K562 (cell line): ENCODE measurements around the gene UNKL. TPM values are rescaled to one million over a fixed set of nuclear protein-coding genes. Genes with fewer than 3 reads are reported as not detected.

Experiments
- ATAC-seq: fragments of 200-7000 bp; cut with Tn5 transposase; 3 replicates; pipeline ENCODE4 v1.9.1; 2020; ENCODE audit warnings: moderate library complexity
- BruUV-seq: library from RNA; stranded (reverse); fragments of 400-500 nt; replicated peaks from 2 replicates; lab custom pipeline; 2021; lab: Mats Ljungman, UMichigan
- CTCF ChIA-PET: fragments of 300-600 bp; formaldehyde crosslinking; extraction: SDS; loops from one replicate; lab custom pipeline; 2021; ENCODE audit warnings: low intra/inter-chr PET ratio; lab: Yijun Ruan, JAX
- POLR2A ChIA-PET: fragments of 300-600, 350-650 bp; sonication (Branson Sonifier 250); formaldehyde crosslinking; extraction: SDS; loops from one replicate; lab custom pipeline; 2021; ENCODE audit warnings: antibody characterized with exemption, inconsistent platforms; lab: Yijun Ruan, JAX
- DNase-seq, 4 experiments: peaks; one replicate each; pipeline versions ENCODE4 v3.0.0 to v3.0.0-alpha.2; 2011 to 2018; ENCODE audit warnings: low spot score in 3 of 4, mixed read lengths in 3 of 4; ENCODE audit errors: extremely low read depth in 1 of 4
- FAIRE-seq: peaks from 2 replicates; lab custom pipeline; 2011; peaks lifted over from hg19 to GRCh38; lab: Jason Lieb, UNC
- H2AFZ ChIP-seq: 2 replicates; pipeline ENCODE4 v1.6.0; 2011; ENCODE audit warnings: low read depth, low read length, control low read depth, inconsistent platforms
- H3K27ac ChIP-seq: fragments of 200-600 bp; 3 replicates; pipeline ENCODE4 v1.8.0; 2011; ENCODE audit warnings: low read depth, mild to moderate bottlenecking, control low read depth, inconsistent platforms, low read length, moderate library complexity, mixed read lengths; ENCODE audit errors: extremely low read depth
- H3K27me3 ChIP-seq, 2 experiments: fragments of 300-600 bp in 1 of 2; 2 replicates in 1 of 2; 3 replicates in 1 of 2; pipeline versions ENCODE4 v1.6.0 to v1.8.0; 2011; ENCODE audit warnings: inconsistent platforms in 2 of 2, low read length in 2 of 2, mild to moderate bottlenecking in 1 of 2, mixed read lengths in 1 of 2, moderate library complexity in 1 of 2; ENCODE audit not compliant: control insufficient read depth in 2 of 2, insufficient read depth in 2 of 2
- H3K36me3 ChIP-seq: fragments of 300-600 bp; 3 replicates; pipeline ENCODE4 v1.8.0; 2011; ENCODE audit warnings: mild to moderate bottlenecking, low read length, inconsistent platforms; ENCODE audit not compliant: control insufficient read depth, insufficient read depth
- H3K4me1 ChIP-seq, 2 experiments: fragments of 200-600 bp in 1 of 2; replicated peaks in 1 of 2; 2 replicates in 1 of 2; 3 replicates in 1 of 2; pipeline versions ENCODE4 v1.5.1 to v1.8.0; 2011; ENCODE audit warnings: inconsistent platforms in 2 of 2, low read length in 2 of 2, mild to moderate bottlenecking in 1 of 2, mixed read lengths in 1 of 2, moderate library complexity in 1 of 2; ENCODE audit not compliant: control insufficient read depth in 2 of 2, insufficient read depth in 2 of 2
- H3K4me2 ChIP-seq: 2 replicates; pipeline ENCODE4 v1.6.1; 2011; ENCODE audit warnings: low read length, control low read depth, inconsistent platforms, mixed read lengths; ENCODE audit not compliant: insufficient read depth
- H3K4me3 ChIP-seq: fragments of 200-600 bp; sonication (generic), shearing (Covaris generic); 2 replicates; pipeline ENCODE4 v1.5.1; 2016; ENCODE audit warnings: control low read depth, inconsistent platforms
- H3K79me2 ChIP-seq: fragments of 200-600 bp; 3 replicates; pipeline ENCODE4 v1.8.0; 2011; ENCODE audit warnings: low read length, inconsistent platforms; ENCODE audit not compliant: control insufficient read depth, insufficient read depth
- H3K9ac ChIP-seq, 2 experiments: 2 replicates each; pipeline versions ENCODE4 v1.6.0 to v1.6.1; 2011; ENCODE audit warnings: low read depth in 2 of 2, low read length in 2 of 2, control low read depth in 1 of 2, inconsistent platforms in 1 of 2, mild to moderate bottlenecking in 1 of 2, mixed read lengths in 1 of 2; ENCODE audit not compliant: insufficient read depth in 1 of 2
- H3K9me1 ChIP-seq: one replicate; pipeline ENCODE4 v1.6.0; 2011; ENCODE audit warnings: inconsistent platforms, mild to moderate bottlenecking, low read length, moderate library complexity; ENCODE audit not compliant: control insufficient read depth, insufficient read depth
- H3K9me3 ChIP-seq: replicated peaks from 2 replicates; pipeline ENCODE4 v1.5.1; 2011; ENCODE audit warnings: low read depth, low read length, inconsistent platforms; ENCODE audit not compliant: control insufficient read depth, insufficient read depth
- H4K20me1 ChIP-seq: replicated peaks from 2 replicates; pipeline ENCODE4 v1.6.1; 2011; ENCODE audit warnings: low read length, inconsistent platforms, mixed read lengths; ENCODE audit not compliant: control insufficient read depth, insufficient read depth
- CEBPG ChIP-seq, 3 experiments: fragments of 200-800 bp in 1 of 3; sonication (Bioruptor generic) in 1 of 3; sonication (generic) in 1 of 3; formaldehyde crosslinking in 1 of 3; IDR thresholded peaks in 2 of 3; conservative IDR thresholded peaks in 1 of 3; 2 replicates each; pipeline versions ENCODE4 v1.6.1 to v1.8.0; 2016 to 2022; ENCODE audit warnings: missing compliant biosample characterization in 2 of 3, missing genetic modification characterization in 2 of 3, mild to moderate bottlenecking in 1 of 3, missing genetic modification reagents in 1 of 3
- HCFC1 ChIP-seq: IDR thresholded peaks from 2 replicates; pipeline ENCODE4 v1.6.1; 2012; ENCODE audit warnings: low read depth, low read length, improper control_type of control experiment
- KDM1A ChIP-seq, 2 experiments: fragments of 450-650 bp; IDR thresholded peaks; 2 replicates each; pipeline ENCODE4 v1.6.1; 2016; ENCODE audit warnings: mild to moderate bottlenecking in 2 of 2
- POLR2G ChIP-seq: fragments of 200-400 bp; formaldehyde crosslinking; IDR thresholded peaks from 2 replicates; pipeline ENCODE4 v1.6.1; 2017; ENCODE audit warnings: low read depth, mild to moderate bottlenecking, antibody characterized with exemption, low read length, moderate library complexity
- ZNF586 ChIP-seq: fragments of 450-650 bp; formaldehyde crosslinking; conservative IDR thresholded peaks from 2 replicates; pipeline ENCODE4 v1.4.0; 2020; ENCODE audit warnings: mild to moderate bottlenecking, moderate library complexity
- WGBS: fragments of 100-300 bp; shearing (Covaris generic); methylation state at CpG from one replicate; pipeline ENCODE4 v1.1.6; 2016; ENCODE audit warnings: low coverage, mixed read lengths; ENCODE audit not compliant: insufficient coverage; ENCODE audit errors: missing lambda C conversion rate; 5-methylcytosine and 5-hydroxymethylcytosine counted together
- in situ Hi-C: fragments of 300-500 bp; cut with MboI; formaldehyde crosslinking; loops from 4 replicates; pipeline ENCODE4 v1.15.0; 2018; ENCODE audit warnings: inconsistent platforms, mixed read lengths
- intact Hi-C: fragments of 100-400 bp; cut with micrococcal nuclease; formaldehyde crosslinking; loops from 2 replicates; pipeline ENCODE4 v1.14.2; 2022
- polyA plus RNA-seq, 8 experiments: library from polyadenylated mRNA; depleted of rRNA in 4 of 8; stranded (reverse) in 5 of 8; unstranded in 3 of 8; fragments of >200 nt; fragmentation: Nextera tagmentation in 2 of 8; fragmentation: Illumina TruSeq in 1 of 8; extraction: Ambion mirVana in 2 of 8; extraction: Trizol in 1 of 8; gene quantifications; 2 replicates each; pipeline versions ENCODE4 v1.2.1 to v1.2.3, GENCODE V29; 2011 to 2014; ENCODE audit warnings: inconsistent platforms in 1 of 8, missing spikeins in 1 of 8
- total RNA-seq, 7 experiments: library from RNA; depleted of rRNA in 6 of 7; stranded (reverse); fragments of >200 nt in 6 of 7; fragmentation: Illumina TruSeq in 2 of 7; extraction: Trizol in 2 of 7; gene quantifications; 2 replicates each; pipeline versions ENCODE4 v1.2.1 to v1.2.3, GENCODE V29; 2011 to 2021; ENCODE audit warnings: low replicate concordance in 1 of 7
- TF ChIP-seq, protein P1 (sequence below), 3 experiments: fragments of 200-800 bp in 1 of 3; sonication (Bioruptor generic) in 1 of 3; sonication (generic) in 1 of 3; formaldehyde crosslinking in 1 of 3; IDR thresholded peaks; 2 replicates each; pipeline versions ENCODE4 v1.6.1 to v1.8.0; 2016 to 2022; ENCODE audit warnings: mild to moderate bottlenecking in 2 of 3, missing compliant biosample characterization in 2 of 3, missing genetic modification characterization in 2 of 3, missing genetic modification reagents in 1 of 3
- TF ChIP-seq, protein P2 (sequence below): fragments of 250-450 bp; sonication (Bioruptor Pico); IDR thresholded peaks from 2 replicates; pipeline ENCODE4 v1.8.0; 2021; ENCODE audit warnings: moderate library complexity, mild to moderate bottlenecking, inconsistent platforms

The UNKL gene
- total and polyA plus RNA-seq, 9 of the 15 experiments (the other 6 are each of a cell fraction or from before 2014, with no cell fraction given), result 0.37 to 30.2 (median 5.1) TPM

DNA sequence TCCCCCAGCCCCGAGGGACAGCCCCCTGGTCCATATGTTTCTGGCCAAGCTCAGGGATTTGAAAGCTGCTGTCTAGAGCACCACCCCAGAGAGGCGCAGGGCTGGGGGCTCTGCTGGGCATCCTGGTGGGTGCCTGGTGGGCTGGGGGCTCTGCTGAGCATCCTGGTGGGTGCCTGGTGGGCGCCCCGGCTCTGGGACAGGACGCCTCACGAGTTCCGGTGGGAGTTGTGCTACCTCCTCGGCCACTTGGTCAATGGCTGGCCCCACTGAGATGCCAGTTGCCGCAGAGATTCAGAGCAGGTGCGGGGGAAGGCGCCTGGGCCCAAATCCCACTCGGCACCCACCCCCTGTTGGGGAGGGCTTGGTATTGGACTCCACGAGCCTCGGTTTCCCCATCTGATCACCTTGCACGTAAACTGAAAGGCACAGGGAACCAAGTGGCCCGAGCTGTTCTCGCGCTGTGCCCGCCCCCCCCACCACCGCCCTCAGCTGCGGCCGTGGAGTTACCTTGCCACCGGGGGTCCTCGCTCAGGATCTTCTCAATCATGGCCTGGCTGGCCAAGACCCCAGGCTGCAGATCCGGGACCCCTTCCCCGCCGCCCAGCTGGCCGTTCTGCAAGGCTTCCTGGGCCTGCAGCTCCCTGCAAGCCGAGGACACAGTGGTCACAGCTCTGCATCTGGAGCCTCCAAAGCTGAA, 13.3 kb downstream of the UNKL start:
- CTCF ChIA-PET, result no interaction called here

More for the DNA sequence above, 13.3 kb downstream of the UNKL start:
- Histone ChIP-seq H3K4me3 (no peak overlapping the region), H4K20me1 (no peaks in the 10 kb centered on the region; the same call in 1 of the 2 replicates), H3K9me3 (no peaks in the 10 kb centered on the region), H3K9ac (peak overlapping the region in 1 of 2 experiments; percentile 55; a peak in 1 of 4 replicates), H3K79me2 (no peaks in the 10 kb centered on the region), H3K4me1 (peaks cover 0 to 36% of the 10 kb centered on the region in 2 experiments; a peak in 2 of 5 replicates), H3K27ac (no peak overlapping the region), H2AFZ (no peak overlapping the region), H3K9me1 (no peaks in the 10 kb centered on the region), H3K36me3 (no peaks in the 10 kb centered on the region), H3K4me2 (no peak overlapping the region), H3K27me3 (no peaks in the 10 kb centered on the region)
- in situ Hi-C loops (no loop called here), intact Hi-C loops (no loop called here)
- ATAC-seq, result no peak
- no peak for DNase-seq
- POLR2A ChIA-PET, result interaction anchor here (0.9 to 1.4 kb wide), 2 partner anchors 10 to 22 kb away, joined by 4 to 5 read pairs; no protein-coding TSS in a partner anchor
- BruUV-seq, result no TSS peak
- TF ChIP-seq KDM1A (IDR thresholded peaks at IDR 0.05) (no peak), HCFC1 (no peak), ZNF586 (CRISPR knock-in tag) (no peak), POLR2G (peak; percentile 22; the same call in 1 of the 2 replicates), CEBPG (CRISPR knock-in tag; IDR thresholded peaks at IDR 0.05) (no peak), CEBPG (tag; conservative IDR thresholded peaks at IDR 0.05 in 1 of 2, IDR thresholded peaks at IDR 0.05 in 1 of 2) (no peak)
- TF ChIP-seq, protein P1, sequence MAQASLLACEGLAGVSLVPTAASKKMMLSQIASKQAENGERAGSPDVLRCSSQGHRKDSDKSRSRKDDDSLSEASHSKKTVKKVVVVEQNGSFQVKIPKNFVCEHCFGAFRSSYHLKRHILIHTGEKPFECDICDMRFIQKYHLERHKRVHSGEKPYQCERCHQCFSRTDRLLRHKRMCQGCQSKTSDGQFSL (CRISPR knock-in tag; IDR thresholded peaks at IDR 0.05), result 0 out of 2 replicates have a peak, but pooled peaks have one; percentile 40
- TF ChIP-seq, protein P1 (tag; IDR thresholded peaks at IDR 0.05), result no peak
- TF ChIP-seq, protein P2, sequence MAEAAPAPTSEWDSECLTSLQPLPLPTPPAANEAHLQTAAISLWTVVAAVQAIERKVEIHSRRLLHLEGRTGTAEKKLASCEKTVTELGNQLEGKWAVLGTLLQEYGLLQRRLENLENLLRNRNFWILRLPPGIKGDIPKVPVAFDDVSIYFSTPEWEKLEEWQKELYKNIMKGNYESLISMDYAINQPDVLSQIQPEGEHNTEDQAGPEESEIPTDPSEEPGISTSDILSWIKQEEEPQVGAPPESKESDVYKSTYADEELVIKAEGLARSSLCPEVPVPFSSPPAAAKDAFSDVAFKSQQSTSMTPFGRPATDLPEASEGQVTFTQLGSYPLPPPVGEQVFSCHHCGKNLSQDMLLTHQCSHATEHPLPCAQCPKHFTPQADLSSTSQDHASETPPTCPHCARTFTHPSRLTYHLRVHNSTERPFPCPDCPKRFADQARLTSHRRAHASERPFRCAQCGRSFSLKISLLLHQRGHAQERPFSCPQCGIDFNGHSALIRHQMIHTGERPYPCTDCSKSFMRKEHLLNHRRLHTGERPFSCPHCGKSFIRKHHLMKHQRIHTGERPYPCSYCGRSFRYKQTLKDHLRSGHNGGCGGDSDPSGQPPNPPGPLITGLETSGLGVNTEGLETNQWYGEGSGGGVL (CRISPR knock-in tag), result no peak
- FAIRE-seq, result no peak
- 60% methylated on average over 19 of the region's 29 CpGs for WGBS
